ENCODE data around the gene RASAL3.

The RASAL3 gene

DNA sequence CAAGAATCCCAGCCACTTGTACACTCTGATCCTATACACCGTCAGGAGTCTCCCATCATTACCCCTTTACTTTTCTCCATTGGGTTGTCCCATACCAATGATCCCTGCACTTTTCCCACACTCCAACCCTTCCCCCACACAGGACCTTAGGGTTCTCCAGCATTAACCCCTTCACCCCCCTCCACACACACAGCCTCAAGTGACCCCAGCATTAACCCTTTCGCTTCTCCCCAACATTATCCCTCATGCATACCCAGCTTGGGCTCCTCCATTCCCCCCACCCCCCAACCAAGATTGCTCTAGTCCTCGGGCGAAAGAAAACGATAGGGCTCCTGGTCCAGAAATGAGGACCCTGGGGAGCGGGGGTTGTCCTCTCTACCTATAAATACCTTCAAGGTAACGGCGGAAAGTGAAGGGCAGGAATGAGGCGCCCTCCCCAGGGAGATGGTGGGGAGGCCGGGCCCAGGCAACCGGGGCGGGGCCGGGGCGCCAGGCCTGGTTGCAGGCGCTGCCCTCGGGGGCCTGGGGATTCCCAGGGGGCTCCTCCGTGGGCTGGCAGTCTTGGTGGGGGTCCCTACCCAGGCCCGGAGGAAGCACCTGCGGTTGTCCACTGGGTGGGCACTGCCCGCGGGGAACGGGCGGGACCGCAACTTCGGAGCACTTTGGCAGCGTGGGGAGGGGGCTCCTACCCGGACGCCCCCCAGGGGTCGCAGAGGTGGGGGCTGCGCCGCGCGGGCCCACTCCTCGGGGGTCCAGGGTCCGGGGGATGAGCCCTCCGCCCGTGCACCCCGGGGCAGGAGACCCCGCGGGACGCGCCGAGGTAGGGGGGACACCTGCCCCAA lies 15.3 kb downstream of the RASAL3 start:
- H3K4me1 Mint-ChIP-seq = peaks cover 17 to 21% of the 10 kb centered on the region in 2 donors
- H3K27ac Mint-ChIP-seq = peak overlapping the region; percentile 86
- peaks cover 22 to 39% of the 10 kb centered on the region in 2 donors for H3K36me3 Mint-ChIP-seq
- peak overlapping the region; percentile 75 to 83 for H3K4me3 Mint-ChIP-seq
- H3K9me3 Mint-ChIP-seq = peaks cover 3 to 10% of the 10 kb centered on the region in 2 donors
- no peaks in the 10 kb centered on the region for H3K27me3 Mint-ChIP-seq
- peak; percentile 38 for DNase-seq
- ATAC-seq (replicated peaks) = peak; percentile 41 to 48

DNA sequence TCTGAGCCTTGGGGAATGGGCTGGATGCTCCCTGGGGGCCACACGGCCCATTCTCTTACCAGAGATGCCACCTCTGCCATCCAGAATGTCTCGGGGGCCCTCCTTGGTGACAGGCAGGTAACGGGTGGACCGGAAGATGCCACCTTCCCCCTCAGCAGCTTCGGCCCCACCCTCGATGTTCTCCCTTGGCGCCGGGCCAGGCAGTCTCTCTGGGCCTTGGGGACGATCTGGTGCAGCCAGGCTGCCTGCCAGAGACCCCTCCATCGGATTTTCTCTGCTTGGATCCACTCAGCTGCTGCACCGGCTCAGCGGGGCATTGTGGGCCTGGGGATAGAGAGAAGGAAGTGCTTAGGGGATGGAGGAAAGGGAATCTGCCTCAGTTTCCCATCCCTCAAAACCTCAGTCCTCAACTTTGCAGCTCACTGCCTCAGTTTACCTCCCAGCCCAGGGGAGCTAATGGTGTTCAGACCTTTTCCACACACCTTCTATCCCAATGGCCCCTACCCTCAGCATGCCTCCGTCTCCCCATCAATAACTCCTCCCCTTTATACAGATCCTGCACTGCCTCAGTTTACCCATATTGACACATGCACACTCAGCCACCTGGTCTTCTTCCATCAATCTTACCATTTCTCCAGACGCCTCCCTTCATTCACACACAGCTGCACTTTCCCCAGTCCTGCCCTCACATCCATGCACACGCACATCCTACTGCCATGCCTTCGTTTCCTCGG lies 16.1 kb downstream of the RASAL3 start:
- H3K27ac Mint-ChIP-seq = peak overlapping the region; percentile 86
- peaks cover 3 to 10% of the 10 kb centered on the region in 2 donors for H3K9me3 Mint-ChIP-seq
- DNase-seq (no peak), ATAC-seq (replicated peaks) (no peak)
- peaks cover 15 to 32% of the 10 kb centered on the region in 2 donors for H3K36me3 Mint-ChIP-seq
- H3K4me1 Mint-ChIP-seq = peaks cover 17 to 21% of the 10 kb centered on the region in 2 donors
- no peaks in the 10 kb centered on the region for H3K27me3 Mint-ChIP-seq
- H3K4me3 Mint-ChIP-seq = peak overlapping the region; percentile 75 to 83

DNA sequence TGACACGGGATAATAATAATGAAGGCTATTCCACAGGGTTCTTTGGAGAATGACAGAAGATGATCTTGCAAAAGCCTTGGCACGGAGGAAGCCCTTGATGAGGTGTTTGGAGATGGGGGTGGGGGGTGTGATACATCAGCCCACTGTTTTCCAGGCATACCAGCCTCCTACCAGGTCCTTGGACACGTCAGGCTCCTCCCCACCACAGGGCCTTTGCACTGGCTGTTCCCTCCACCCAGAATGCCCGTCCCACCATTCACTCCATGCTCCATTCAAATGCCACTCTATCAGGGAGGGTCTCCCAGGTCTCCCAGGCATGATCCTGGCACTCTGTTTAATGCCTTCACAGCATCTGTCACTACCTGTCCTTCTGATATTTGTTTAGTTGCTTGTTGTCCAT lies 17.3 kb downstream of the RASAL3 start:
- no peak overlapping the region for H3K4me3 Mint-ChIP-seq
- H3K4me1 Mint-ChIP-seq = peaks cover 17 to 20% of the 10 kb centered on the region in 2 donors

DNA sequence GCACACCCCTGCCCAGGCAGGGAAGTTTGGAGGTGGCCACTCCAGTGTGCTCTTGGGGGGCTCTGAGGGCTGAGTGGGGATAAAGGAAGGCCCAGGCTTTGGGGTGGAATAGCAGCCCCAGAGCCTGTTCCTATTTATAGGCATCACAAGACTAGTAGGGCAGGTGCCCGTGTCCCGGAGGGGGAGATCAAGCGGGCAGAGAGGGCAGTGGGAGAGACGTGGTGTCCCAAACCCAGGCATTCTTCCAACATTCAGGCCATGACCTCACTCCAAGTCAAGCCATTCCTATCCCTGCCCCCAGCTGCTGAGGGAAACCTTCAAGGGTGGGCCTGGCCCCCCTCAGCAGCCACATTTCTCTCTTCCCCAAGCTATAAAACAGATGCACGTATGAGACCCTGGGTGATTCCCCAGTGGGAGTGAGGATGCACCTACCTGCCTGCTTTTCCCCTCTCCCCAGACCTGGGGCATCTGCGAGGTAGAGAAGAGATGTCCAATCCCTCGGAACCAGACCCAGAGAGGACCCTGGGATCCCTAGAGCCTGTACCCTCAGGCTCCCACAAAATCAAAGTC lies 18.5 kb downstream of the RASAL3 start:
- Mint-ChIP-seq H3K36me3 (peaks cover 5 to 14% of the 10 kb centered on the region in 2 donors), H3K9me3 (peaks cover 3 to 8% of the 10 kb centered on the region in 2 donors), H3K27me3 (no peaks in the 10 kb centered on the region), H3K4me3 (no peak overlapping the region), H3K4me1 (peaks cover 15 to 17% of the 10 kb centered on the region in 2 donors), H3K27ac (peak overlapping the region; percentile 31)
- DNase-seq = no peak
- no peak for ATAC-seq (replicated peaks)

More for the DNA sequence above, 17.3 kb downstream of the RASAL3 start:
- Mint-ChIP-seq H3K27ac (no peak overlapping the region), H3K9me3 (peaks cover 3 to 10% of the 10 kb centered on the region in 2 donors), H3K27me3 (no peaks in the 10 kb centered on the region), H3K36me3 (peaks cover 11 to 26% of the 10 kb centered on the region in 2 donors)
- DNase-seq (no peak), ATAC-seq (replicated peaks) (no peak)

DNA sequence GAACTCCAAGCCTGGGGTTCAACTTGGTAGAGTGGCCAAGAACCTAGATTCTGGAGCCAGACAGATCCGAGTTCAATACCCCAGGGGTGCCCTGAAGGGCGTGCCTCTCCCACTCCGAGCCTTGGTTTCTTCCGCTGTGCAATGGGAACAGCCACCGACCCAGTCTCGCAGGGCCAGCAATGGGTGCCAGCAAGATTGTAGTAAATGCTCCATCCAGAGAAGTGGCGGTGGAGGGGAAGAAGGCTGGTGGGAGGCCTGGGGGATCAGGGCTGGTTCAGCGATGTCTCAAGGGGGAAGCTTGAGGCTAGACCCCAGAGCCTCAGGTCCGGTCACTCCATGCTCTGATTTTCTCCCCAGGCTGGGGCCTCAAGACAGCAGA lies 19.1 kb downstream of the RASAL3 start:
- no peak for ATAC-seq (replicated peaks)
- Mint-ChIP-seq H3K4me3 (no peak overlapping the region), H3K9me3 (peaks cover under 1 to 1% of the 10 kb centered on the region in 2 donors), H3K4me1 (peaks cover 10 to 12% of the 10 kb centered on the region in 2 donors), H3K27ac (no peak overlapping the region), H3K36me3 (peaks cover 0 to 7% of the 10 kb centered on the region in 2 donors), H3K27me3 (no peaks in the 10 kb centered on the region)
- no peak for DNase-seq

DNA sequence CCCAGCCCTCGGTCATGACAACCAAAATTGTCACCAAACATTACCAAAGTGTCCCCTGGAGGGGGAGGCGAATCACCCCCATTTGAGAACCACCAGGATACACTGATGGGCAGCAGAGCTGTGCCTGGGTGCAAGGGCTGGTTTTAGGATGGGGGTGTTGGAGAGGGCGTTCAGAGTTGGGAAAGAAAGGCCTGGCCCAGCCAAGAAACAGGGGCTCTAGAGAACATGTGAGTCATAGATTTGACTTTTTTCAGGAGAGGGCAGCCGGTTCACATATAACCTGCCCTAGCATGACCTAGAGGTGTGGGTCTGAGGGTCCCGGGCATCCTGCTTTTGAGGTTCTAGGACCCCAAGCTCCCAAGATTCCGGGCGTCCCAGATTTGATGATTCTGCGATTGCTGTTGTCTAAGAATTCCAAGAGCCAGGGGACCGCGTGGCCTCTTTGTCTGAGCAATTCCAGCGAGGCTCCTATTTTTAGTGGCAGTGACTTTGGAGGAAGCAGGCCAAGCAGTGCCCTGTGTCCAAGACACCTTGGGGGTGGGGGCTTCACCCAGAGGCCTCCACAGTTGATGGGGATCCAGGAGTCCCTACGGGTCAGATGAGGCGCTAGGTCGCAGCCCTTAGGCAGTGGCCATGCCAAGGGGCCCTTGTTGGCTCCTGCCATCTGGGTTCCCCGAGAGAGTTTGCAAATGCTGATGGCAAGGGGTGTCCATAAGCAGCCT lies 19.7 kb downstream of the RASAL3 start:
- Mint-ChIP-seq H3K27ac (no peak overlapping the region), H3K27me3 (no peaks in the 10 kb centered on the region), H3K9me3 (no peaks in the 10 kb centered on the region), H3K36me3 (peaks cover 0 to 6% of the 10 kb centered on the region in 2 donors), H3K4me1 (peaks cover 9 to 10% of the 10 kb centered on the region in 2 donors), H3K4me3 (no peak overlapping the region)
- DNase-seq (no peak), ATAC-seq (replicated peaks) (no peak)

DNA sequence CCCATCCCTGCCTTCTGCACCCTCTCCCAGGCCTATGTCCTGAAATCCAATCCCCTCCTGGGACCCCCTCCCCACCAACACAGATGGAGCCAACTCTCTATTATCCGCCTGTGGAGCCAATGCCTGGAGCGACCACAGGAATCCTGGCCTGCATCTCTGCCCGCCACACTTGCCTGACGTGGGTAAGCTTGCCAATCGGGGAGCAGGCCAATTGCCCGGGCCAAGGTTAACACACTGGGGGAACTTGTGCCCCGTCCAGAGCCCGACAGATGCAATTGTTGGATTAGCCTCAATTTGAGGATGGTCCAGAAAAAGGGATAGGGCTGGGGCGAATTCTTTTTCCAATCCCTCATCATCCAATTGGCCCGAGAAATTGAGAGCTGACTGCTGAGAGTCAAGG lies 20.5 kb downstream of the RASAL3 start:
- Mint-ChIP-seq H3K9me3 (no peaks in the 10 kb centered on the region), H3K36me3 (peaks cover 0 to 5% of the 10 kb centered on the region in 2 donors), H3K4me3 (no peak overlapping the region), H3K4me1 (peaks cover 7 to 8% of the 10 kb centered on the region in 2 donors), H3K27me3 (no peaks in the 10 kb centered on the region), H3K27ac (no peak overlapping the region)
- ATAC-seq (replicated peaks) (no peak), DNase-seq (no peak)

DNA sequence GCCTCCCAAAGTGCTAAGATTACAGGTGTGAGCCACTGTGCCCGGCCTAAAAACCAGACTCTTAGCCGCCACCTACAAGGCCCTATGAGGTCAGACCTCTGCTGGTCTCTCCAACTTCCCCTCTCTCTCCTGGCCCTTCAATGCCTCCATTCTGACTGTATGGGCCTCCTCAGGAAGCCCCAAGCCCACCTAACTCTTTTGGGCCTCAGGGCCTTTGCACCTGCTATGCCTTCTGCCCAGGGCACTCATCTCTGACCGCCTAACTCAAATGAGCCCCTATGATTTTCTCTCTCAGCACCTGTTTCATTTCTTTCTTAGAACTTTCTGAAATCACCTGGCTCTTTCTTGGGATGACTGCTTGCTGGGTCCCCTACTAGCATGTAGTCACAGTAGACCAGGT lies 21.0 kb downstream of the RASAL3 start:
- DNase-seq (no peak), ATAC-seq (replicated peaks) (no peak)
- no peaks in the 10 kb centered on the region for H3K9me3 Mint-ChIP-seq
- peaks cover 0 to under 1% of the 10 kb centered on the region in 2 donors for H3K36me3 Mint-ChIP-seq
- H3K4me1 Mint-ChIP-seq = peaks cover 2 to 3% of the 10 kb centered on the region in 2 donors
- no peak overlapping the region for H3K27ac Mint-ChIP-seq
- H3K27me3 Mint-ChIP-seq = no peaks in the 10 kb centered on the region
- H3K4me3 Mint-ChIP-seq = no peak overlapping the region

DNA sequence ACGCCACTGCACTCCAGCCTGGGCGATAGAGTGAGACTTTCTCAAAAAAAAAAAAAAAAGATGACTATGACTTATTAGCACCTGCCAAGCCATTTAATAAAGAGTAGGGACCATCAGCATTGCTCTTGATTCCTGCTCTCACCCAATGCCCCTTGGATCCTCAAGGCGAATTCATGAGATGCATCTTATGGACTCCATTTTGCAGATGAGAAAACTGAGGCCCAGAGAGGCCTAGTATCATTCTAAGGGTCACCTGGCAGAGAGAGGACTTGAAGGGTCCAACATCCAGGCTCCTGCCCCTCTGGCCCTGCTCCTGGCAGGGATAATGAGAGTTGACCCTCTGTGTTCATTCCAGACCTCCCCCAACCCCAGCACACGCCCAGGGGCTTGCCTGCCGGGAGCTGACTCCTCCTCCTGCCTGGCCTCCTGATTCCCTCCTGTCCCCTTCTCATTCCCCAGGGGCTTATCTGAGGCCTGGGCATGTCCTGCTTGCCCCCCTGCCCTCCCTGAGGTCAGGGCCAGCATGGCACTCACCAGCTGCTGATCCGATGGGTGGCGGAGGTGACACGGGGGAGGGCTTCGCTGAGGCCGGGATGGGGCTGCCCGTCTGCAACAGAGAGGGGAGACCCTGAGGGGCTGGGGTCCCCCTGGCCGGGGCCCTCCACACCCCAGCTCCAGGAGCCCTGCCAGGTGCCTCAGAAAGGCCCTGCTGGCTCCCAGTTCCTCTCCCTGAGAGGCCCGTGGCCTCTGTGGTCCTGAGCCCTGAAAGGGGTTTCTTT lies 22.0 kb downstream of the RASAL3 start:
- no peak for ATAC-seq (replicated peaks)
- no peak overlapping the region for H3K4me3 Mint-ChIP-seq

DNA sequence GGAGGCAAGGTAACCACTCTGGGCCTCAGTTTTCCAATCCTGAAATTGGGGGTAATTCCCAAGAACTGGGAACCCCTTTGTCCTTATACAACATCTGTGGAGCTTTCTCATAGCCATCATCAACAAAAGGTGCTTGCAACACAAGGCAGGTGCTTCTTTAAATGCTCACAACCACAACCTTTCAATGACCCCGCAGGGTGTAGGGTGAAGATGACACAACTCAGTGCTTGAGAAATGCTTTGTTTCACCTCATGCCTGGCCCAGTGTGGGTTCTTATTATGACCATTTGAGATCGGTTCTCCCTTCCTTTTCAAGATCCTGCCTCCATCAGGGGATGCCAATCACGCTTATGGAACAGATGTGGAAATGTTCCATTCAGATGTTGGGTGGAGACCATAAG lies 23.0 kb downstream of the RASAL3 start:
- no peak for ATAC-seq (replicated peaks)
- no peaks in the 10 kb centered on the region for H3K4me1 Mint-ChIP-seq
- H3K36me3 Mint-ChIP-seq = no peaks in the 10 kb centered on the region
- H3K27me3 Mint-ChIP-seq = no peaks in the 10 kb centered on the region
- no peak overlapping the region for H3K4me3 Mint-ChIP-seq
- no peaks in the 10 kb centered on the region for H3K9me3 Mint-ChIP-seq
- no peak for DNase-seq
- H3K27ac Mint-ChIP-seq = no peak overlapping the region

More for the DNA sequence above, 22.0 kb downstream of the RASAL3 start:
- H3K27ac Mint-ChIP-seq = no peak overlapping the region
- H3K27me3 Mint-ChIP-seq = no peaks in the 10 kb centered on the region
- no peaks in the 10 kb centered on the region for H3K36me3 Mint-ChIP-seq
- no peak for DNase-seq
- no peaks in the 10 kb centered on the region for H3K9me3 Mint-ChIP-seq
- peaks cover 0 to 3% of the 10 kb centered on the region in 2 donors for H3K4me1 Mint-ChIP-seq

DNA sequence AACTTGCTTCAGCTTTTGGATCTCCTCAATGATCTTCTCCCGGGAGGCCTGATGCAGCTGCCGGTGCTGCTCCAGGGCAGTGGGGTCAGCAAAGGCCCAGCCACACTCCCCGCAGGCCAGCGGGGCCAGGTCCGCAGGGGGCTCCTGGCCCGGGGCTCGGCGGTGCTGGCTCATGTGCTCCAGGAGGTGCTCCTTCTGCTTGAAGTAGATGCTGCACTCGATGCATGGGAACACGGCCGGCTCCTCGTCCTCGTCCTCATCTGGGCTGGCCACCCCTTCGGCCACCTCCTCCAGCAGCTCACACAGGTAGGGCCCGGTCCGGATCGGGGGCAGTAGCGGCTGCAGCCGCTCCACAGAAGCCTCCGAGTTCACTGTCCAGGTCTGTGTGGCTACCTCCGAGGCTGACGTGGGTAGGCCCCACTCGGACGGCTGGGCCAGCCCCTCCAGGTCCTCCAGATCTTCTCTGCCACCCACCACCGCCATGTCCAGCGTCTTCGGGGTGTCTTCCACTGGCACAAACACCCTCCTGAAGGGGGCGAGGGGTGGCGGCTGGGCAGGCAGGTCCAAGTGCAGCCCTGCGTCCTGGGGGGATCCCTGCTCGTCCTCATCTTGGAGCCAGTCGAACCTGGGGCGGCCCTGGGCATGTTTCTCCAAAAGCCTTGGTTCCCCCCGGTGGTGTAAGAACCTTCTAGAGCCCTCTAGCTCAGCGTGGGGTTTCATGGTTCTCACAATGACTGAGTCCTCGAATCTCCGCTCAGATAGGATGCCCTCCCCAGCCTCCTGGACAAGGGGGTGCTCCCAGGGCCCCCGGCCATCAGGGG lies 24.3 kb downstream of the RASAL3 start:
- Mint-ChIP-seq H3K27me3 (no peaks in the 10 kb centered on the region), H3K4me1 (no peaks in the 10 kb centered on the region)
- ATAC-seq (replicated peaks) = no peak

DNA sequence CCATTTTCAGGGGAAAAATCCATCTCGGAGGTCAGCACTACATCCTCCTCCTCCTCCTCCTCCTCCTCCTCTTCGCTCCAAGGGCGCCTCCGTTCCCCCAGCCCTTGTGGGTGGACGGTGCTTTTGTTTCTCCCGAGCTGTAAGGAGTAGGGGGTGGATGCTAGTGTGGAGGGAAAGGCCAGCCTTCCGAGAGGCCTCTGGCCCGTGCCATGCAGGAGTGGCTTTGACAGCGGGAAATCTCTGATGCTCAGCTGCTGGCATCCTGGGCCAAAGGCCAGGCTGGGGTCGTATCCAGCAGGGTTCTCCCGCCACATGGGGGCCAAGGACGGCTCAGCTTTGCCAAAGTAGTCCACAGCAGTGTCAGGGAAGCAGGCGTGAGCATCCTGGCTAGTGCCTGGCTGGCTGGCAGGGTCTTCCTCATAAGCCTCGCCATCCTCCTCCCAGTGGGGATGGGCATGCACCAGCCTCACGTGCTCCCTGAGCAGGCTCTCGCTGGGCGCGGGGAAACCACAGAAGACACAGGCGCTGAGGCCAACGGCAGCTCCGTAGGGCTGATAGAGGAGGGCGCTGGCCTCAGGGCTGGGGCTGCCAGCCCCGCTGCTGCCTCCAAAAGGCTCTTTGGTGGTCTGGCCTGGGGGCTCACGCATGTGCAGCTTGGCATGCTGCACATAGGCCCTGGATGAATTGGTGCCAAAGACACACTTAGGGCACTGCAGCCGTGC lies 25.1 kb downstream of the RASAL3 start:
- no peaks in the 10 kb centered on the region for H3K4me1 Mint-ChIP-seq
- ATAC-seq (replicated peaks) = no peak
- no peaks in the 10 kb centered on the region for H3K9me3 Mint-ChIP-seq
- DNase-seq = no peak
- no peak overlapping the region for H3K27ac Mint-ChIP-seq
- H3K4me3 Mint-ChIP-seq = no peak overlapping the region
- no peaks in the 10 kb centered on the region for H3K27me3 Mint-ChIP-seq
- no peaks in the 10 kb centered on the region for H3K36me3 Mint-ChIP-seq

More for the DNA sequence above, 24.3 kb downstream of the RASAL3 start:
- Mint-ChIP-seq H3K4me3 (no peak overlapping the region), H3K9me3 (no peaks in the 10 kb centered on the region), H3K27ac (no peak overlapping the region), H3K36me3 (no peaks in the 10 kb centered on the region)
- DNase-seq = no peak

Data from stimulated activated naive B cell treated with anti-CD40 and anti-IgM and Interleukin-4, amounts not matched to agents 10 μg/mL and 1 μg/mL and 100 μg/mL, for 72 hours (primary cell).